Stomach (tissue), 9 donors: ENCODE data around the gene FAM53C. TPM values are rescaled to one million over a fixed set of nuclear protein-coding genes. Genes with fewer than 3 reads are reported as not detected.
"Not testable (repeated sequence)": the region's sequence is repeated elsewhere in the genome, so short reads cannot be mapped to it uniquely, and the experiment has no call there.

Experiments used
- DNase-seq, 2 donors: peaks; one replicate each; pipeline versions ENCODE4 v3.0.0 to v3.0.0-alpha.2; 2013 to 2019
- H3K27ac ChIP-seq, 5 donors: fragments of 200-600 bp in 4 of 5; sonication (generic) in 4 of 5; one replicate each; pipeline ENCODE4 v1.5.1; 2013 to 2019; ENCODE audit warnings: mild to moderate bottlenecking in 1 of 5, moderate library complexity in 1 of 5
- H3K27me3 ChIP-seq, 3 donors: fragments of 200-600 bp; sonication (generic); one replicate each; pipeline ENCODE4 v1.5.1; 2017 to 2019; ENCODE audit warnings: mixed run types in 1 of 3
- H3K36me3 ChIP-seq, 4 donors: fragments of 200-600 bp; sonication (generic); 1 replicate in 3 of 4; 2 replicates in 1 of 4; pipeline ENCODE4 v1.5.1; 2016 to 2019
- H3K4me1 ChIP-seq, 4 donors: fragments of 200-600 bp; sonication (generic); one replicate each; pipeline ENCODE4 v1.5.1; 2016 to 2019
- H3K4me3 ChIP-seq, 4 donors: fragments of 200-600 bp; sonication (generic) in 3 of 4; one replicate each; pipeline ENCODE4 v1.5.1; 2016 to 2019; ENCODE audit warnings: mild to moderate bottlenecking in 1 of 4
- H3K9me3 ChIP-seq, 4 donors: fragments of 200-600 bp; sonication (generic); one replicate each; pipeline ENCODE4 v1.5.1; 2016 to 2019
- EP300 ChIP-seq: sonication (generic); formaldehyde crosslinking; IDR thresholded peaks from one replicate; pipeline ENCODE4 v1.6.1; 2017; ENCODE audit warnings: antibody characterized with exemption
- POLR2A ChIP-seq, 4 donors: fragments of 450-650 bp; IDR thresholded peaks; one replicate each; pipeline ENCODE4 v1.6.1; 2016; ENCODE audit warnings: antibody characterized with exemption in 4 of 4, control low read depth in 2 of 4, mild to moderate bottlenecking in 1 of 4, moderate library complexity in 1 of 4
- POLR2AphosphoS5 ChIP-seq, 3 donors: sonication (generic); formaldehyde crosslinking; IDR thresholded peaks; one replicate each; pipeline ENCODE4 v1.6.1; 2016; ENCODE audit warnings: antibody characterized with exemption in 3 of 3
- WGBS, 5 donors: extraction: QIAGEN DNeasy Blood & Tissue Kit in 3 of 5; methylation state at CpG; one replicate each; pipeline versions ENCODE4 v1.1.5 to v1.1.7; 2013 to 2018; 5-methylcytosine and 5-hydroxymethylcytosine counted together
- intact Hi-C: fragments of 100-400 bp; cut with DNase I; formaldehyde crosslinking; loops from one replicate; pipeline ENCODE4 v1.15.1; 2023; ENCODE audit warnings: low total_unique reads
- polyA plus RNA-seq, 3 donors: library from polyadenylated mRNA; stranded (reverse); fragments of 200-250 nt; gene quantifications; one replicate each; pipeline ENCODE4 v1.2.3, GENCODE V29; 2013
- total RNA-seq, 5 donors: library from RNA; depleted of rRNA; stranded (reverse); fragments of >200 nt; gene quantifications; one replicate each; pipeline versions ENCODE4 v1.1.0 to v1.2.3, GENCODE V29; 2014 to 2016
- TF ChIP-seq, protein P1 (sequence below), 7 experiments: fragments of 450-650 bp in 4 of 7; fragments of 200-600 bp in 3 of 7; sonication (generic) in 3 of 7; IDR thresholded peaks; one replicate each; pipeline ENCODE4 v1.5.1; 2016 to 2019; ENCODE audit warnings: antibody characterized with exemption in 7 of 7, control low read depth in 2 of 7, mild to moderate bottlenecking in 1 of 7
- donor health status: healthy with polysubstance abuse.
- donor health status: Bipolar disorder and iron deficiency.
- donor health status: healthy.

Gene FAM53C
- total and polyA plus RNA-seq, 8 donors = 0.29 to 43.3 (median 15.3) TPM

DNA sequence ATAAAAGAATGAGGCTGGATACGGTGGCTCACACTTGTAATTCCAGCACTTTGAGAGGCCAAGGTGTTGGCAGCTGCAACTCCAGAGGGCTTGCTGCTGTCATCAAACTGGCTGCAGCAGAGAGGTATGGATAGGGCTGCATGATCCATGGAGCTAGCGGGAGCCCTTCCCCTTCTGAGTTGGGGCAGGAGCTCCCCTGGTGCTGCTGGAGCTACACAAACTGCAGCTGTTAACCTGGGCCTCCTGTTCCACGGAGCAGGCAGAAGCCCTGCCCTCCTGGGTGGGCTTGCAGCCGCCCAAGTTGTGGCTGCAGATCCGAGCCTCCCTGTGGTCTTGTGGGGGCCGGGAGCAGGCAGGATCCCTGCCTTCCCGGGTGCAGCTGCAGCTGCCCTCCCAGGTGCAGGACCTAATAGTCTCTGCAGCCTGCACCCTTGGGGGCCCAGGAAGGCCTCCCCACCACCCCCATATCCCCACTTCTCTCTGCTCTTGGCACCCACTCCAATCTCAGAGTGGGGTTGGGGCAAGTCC is 22.3 kb upstream of the FAM53C start:
- Histone ChIP-seq H3K9me3 (no peaks in the 10 kb centered on the region), H3K4me1 (no peaks in the 10 kb centered on the region), H3K4me3 (no peak overlapping the region), H3K27ac (no peak overlapping the region), H3K27me3 (no peaks in the 10 kb centered on the region), H3K36me3 (no peaks in the 10 kb centered on the region)
- no peak for DNase-seq
- intact Hi-C loops = no loop called here
- WGBS, 5 donors = 92 to 100% (median 95%) methylated on average over 3 to 7 of the region's 7 CpGs
- TF ChIP-seq POLR2A (IDR thresholded peaks at IDR 0.05) = no peak
- TF ChIP-seq EP300 = no peak
- no peak for TF ChIP-seq POLR2AphosphoS5 (IDR thresholded peaks at IDR 0.05)
- TF ChIP-seq, protein P1, sequence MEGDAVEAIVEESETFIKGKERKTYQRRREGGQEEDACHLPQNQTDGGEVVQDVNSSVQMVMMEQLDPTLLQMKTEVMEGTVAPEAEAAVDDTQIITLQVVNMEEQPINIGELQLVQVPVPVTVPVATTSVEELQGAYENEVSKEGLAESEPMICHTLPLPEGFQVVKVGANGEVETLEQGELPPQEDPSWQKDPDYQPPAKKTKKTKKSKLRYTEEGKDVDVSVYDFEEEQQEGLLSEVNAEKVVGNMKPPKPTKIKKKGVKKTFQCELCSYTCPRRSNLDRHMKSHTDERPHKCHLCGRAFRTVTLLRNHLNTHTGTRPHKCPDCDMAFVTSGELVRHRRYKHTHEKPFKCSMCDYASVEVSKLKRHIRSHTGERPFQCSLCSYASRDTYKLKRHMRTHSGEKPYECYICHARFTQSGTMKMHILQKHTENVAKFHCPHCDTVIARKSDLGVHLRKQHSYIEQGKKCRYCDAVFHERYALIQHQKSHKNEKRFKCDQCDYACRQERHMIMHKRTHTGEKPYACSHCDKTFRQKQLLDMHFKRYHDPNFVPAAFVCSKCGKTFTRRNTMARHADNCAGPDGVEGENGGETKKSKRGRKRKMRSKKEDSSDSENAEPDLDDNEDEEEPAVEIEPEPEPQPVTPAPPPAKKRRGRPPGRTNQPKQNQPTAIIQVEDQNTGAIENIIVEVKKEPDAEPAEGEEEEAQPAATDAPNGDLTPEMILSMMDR (IDR thresholded peaks at IDR 0.05) = no peak

DNA sequence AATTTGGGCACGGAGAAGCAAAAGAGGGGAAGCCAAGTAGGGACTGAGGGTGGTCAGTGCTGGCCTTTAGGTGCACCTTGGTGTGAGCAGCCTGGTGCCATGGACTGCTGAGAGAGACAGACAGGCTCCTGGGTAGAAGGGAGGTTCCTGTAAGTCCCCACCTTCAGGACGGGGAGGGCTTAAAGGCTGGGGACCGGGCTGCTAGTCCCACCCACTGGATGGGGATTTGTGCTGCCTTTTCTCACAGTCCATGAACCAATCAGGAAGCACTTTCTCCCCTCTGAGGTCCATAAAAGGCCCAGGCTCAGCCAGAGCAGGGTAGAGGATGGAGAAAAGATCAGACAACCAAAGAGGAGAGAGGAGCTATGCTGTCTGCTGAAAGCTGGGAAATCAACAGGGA is 21.7 kb upstream of the FAM53C start:
- intact Hi-C loops = no loop called here
- TF ChIP-seq EP300 (no peak), POLR2AphosphoS5 (IDR thresholded peaks at IDR 0.05) (no peak), POLR2A (IDR thresholded peaks at IDR 0.05) (no peak)
- TF ChIP-seq, protein P1 (IDR thresholded peaks at IDR 0.05) = no peak
- Histone ChIP-seq H3K36me3 (no peaks in the 10 kb centered on the region), H3K27ac (no peak overlapping the region), H3K4me3 (no peak overlapping the region), H3K9me3 (no peaks in the 10 kb centered on the region), H3K4me1 (no peaks in the 10 kb centered on the region), H3K27me3 (no peaks in the 10 kb centered on the region)
- DNase-seq = no peak
- 69 to 91% (median 88%) methylated on average over 3 of the region's 3 CpGs for WGBS, 5 donors

DNA sequence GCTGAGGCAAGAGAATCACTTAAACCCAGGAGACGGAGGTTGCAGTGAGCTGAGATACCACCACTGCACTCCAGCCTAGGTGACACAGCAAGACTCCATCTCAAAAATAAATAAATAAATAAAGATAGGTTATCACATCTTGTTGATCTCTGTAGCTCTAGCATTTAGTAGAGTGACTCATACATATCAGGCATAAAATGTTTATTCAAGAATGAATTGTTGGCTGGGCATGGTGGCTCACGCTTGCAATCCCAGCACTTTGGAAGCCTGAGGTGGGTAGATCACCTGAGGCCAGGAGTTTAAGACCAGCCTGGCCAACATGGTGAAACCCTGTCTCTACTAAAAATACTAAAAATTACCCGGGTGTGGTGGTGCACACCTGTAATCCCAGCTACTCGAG is 19.9 kb upstream of the FAM53C start:
- H3K36me3 ChIP-seq, DNase-seq, H3K4me3 ChIP-seq, intact Hi-C loops, H3K4me1 ChIP-seq, H3K27ac ChIP-seq, H3K27me3 ChIP-seq, H3K9me3 ChIP-seq: not testable (repeated sequence)
- WGBS, 5 donors = 75 to 85% (median 83%) methylated on average over 4 of the region's 4 CpGs

DNA sequence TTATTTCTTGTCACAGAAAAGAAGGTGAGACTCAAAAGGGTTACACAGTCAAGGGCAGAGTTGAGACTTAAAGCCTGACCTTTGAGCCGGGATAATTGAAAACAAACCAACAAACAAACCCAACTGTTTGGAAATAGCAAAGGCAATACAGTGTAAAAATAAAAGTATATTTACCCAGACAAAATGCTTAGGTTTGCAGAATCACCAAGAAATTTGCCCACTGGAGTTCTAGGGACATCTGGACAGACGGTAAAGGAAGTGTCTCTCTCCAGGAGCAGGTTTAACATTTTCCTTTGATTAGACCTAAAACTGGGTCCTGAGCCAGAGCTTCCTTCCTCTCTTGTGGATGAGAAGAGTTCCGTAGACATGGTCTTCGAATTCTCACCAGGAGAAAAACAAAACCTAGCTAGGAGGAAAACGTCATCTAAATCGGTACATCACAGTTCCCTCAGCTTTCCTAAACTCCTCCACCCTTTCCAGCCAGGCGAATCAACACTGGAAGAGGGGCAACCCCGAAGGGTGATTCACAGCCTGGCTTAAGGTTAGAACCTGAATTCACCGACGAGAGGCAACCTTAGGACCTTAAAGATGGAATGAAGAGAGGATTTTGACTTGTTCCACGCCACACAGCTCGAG is 7.1 kb upstream of the FAM53C start:
- H3K4me1 ChIP-seq = peaks cover 11 to 24% (median 16%) of the 10 kb centered on the region in 4 donors
- H3K4me3 ChIP-seq = peak overlapping the region; percentile 35 to 65 (median 54)
- DNase-seq = no peak
- H3K36me3 ChIP-seq = no peaks in the 10 kb centered on the region
- TF ChIP-seq, protein P1 (IDR thresholded peaks at IDR 0.05) = no peak
- TF ChIP-seq EP300 = no peak
- TF ChIP-seq POLR2AphosphoS5 (IDR thresholded peaks at IDR 0.05) = no peak
- TF ChIP-seq POLR2A (IDR thresholded peaks at IDR 0.05) = no peak
- H3K27me3 ChIP-seq = no peaks in the 10 kb centered on the region
- no peaks in the 10 kb centered on the region for H3K9me3 ChIP-seq
- intact Hi-C loops = no loop called here
- WGBS, 5 donors = 2 to 5% (median 4%) methylated on average over 9 to 12 of the region's 12 CpGs
- no peak overlapping the region for H3K27ac ChIP-seq
